AG10803 (cell line): ENCODE results near the gene UBE2J1.
"Not testable (repeated sequence)": the region's sequence is repeated elsewhere in the genome, so short reads cannot be mapped to it uniquely, and the experiment has no call there.

Experiments used
- DNase-seq: peaks from one replicate; pipeline ENCODE4 v3.0.0; 2010; ENCODE audit warnings: low read depth
- H3K4me3 ChIP-seq: 2 replicates; pipeline ENCODE4 v1.5.1; 2011; ENCODE audit warnings: mild to moderate bottlenecking, low read length, control low read depth
- CTCF ChIP-seq: conservative IDR thresholded peaks from 2 replicates; pipeline ENCODE4 v1.5.1; 2011; ENCODE audit warnings: mild to moderate bottlenecking, low read length, control low read depth, inconsistent platforms

UBE2J1 gene

DNA sequence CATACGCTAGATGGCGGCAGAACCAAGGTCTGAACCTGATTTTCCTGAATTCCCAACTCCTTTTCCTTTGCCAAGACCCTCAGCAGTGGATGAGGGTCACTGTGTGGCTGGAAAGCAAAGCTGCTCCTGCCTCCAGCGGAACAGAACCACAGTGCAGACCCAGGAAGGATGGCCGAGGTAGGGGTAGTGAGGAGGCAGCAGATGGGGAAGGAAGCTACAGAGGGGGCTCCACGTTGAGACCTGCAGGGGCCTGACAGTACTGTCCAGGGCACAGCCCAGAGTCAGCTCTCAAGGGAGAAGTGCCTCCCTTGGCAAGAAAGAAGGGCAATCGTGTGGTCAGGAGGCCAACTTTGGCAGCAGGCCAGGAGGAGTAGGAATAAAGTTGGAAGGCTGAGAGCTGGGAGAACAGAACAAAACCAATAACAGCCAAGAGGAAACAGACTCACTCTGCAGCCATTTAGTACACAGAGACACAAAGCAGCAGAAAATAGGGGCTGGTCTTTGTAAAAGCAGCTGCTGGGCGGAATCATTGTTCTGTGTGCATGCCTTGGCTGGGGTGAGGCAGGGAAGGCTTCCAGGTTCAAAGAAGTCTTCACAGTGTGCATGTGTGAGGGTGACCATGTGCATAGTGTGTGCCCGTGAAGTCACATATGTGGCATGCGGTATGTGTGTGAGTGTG, 40.5 kb downstream of the UBE2J1 start:
- peak; percentile 72 for DNase-seq
- TF ChIP-seq CTCF = peak; percentile 65
- peak overlapping the region; percentile 8; the same call in 1 of the 2 replicates for H3K4me3 ChIP-seq

- no peak overlapping the region for H3K4me3 ChIP-seq
- TF ChIP-seq CTCF = no peak
- DNase-seq = no peak
These were observed 41.0 kb downstream of the UBE2J1 start for GRCh38 chr6:89311530-89311852.

- no peak overlapping the region for H3K4me3 ChIP-seq
- TF ChIP-seq CTCF = no peak
- DNase-seq = peak; percentile 15
These were observed 41.6 kb downstream of the UBE2J1 start for GRCh38 chr6:89310929-89311328.

- DNase-seq = no peak
These were observed 43.8 kb downstream of the UBE2J1 start for GRCh38 chr6:89308525-89309395.

GRCh38 chr6:89304517-89304916, 48.0 kb downstream of the UBE2J1 start:
- H3K4me3 ChIP-seq, DNase-seq: not testable (repeated sequence)

More at GRCh38 chr6:89308525-89309395, 43.8 kb downstream of the UBE2J1 start:
- H3K4me3 ChIP-seq = no peak overlapping the region
- no peak for TF ChIP-seq CTCF

- H3K4me3 ChIP-seq = no peak overlapping the region
- TF ChIP-seq CTCF = no peak
- no peak for DNase-seq
These were observed 49.6 kb downstream of the UBE2J1 start for GRCh38 chr6:89302936-89303335.

GRCh38 chr6:89302195-89302770, 50.2 kb downstream of the UBE2J1 start:
- no peak for TF ChIP-seq CTCF
- DNase-seq = no peak
- no peak overlapping the region for H3K4me3 ChIP-seq
